Measurements from ENCODE around the gene VAMP5.

VAMP5 gene

GRCh38 chr2:85604568-85605339 lies 20.5 kb downstream of the VAMP5 start:
- no peak overlapping the region for H3K27ac ChIP-seq
- TF ChIP-seq CTCF (IDR thresholded peaks at IDR 0.05; ENCODE audit: low read depth, low read length) = no peak
- H3K4me3 ChIP-seq (ENCODE audit: low read depth, low read length) = no peak overlapping the region
- no peaks in the 10 kb centered on the region for H3K27me3 ChIP-seq (ENCODE audit: insufficient read depth, low read depth, severe bottlenecking)
- no peaks in the 10 kb centered on the region for H3K9me3 ChIP-seq (ENCODE audit: severe bottlenecking)
- no peak for DNase-seq
- H3K36me3 ChIP-seq = peaks cover 21% of the 10 kb centered on the region

GRCh38 chr2:85605406-85606115 lies 21.3 kb downstream of the VAMP5 start:
- Histone ChIP-seq H3K9me3 (ENCODE audit: severe bottlenecking) (no peaks in the 10 kb centered on the region), H3K27me3 (ENCODE audit: insufficient read depth, low read depth, severe bottlenecking) (no peaks in the 10 kb centered on the region), H3K36me3 (peaks cover 25% of the 10 kb centered on the region), H3K27ac (no peak overlapping the region), H3K4me3 (ENCODE audit: low read depth, low read length) (no peak overlapping the region)
- DNase-seq = no peak
- TF ChIP-seq CTCF (IDR thresholded peaks at IDR 0.05; ENCODE audit: low read depth, low read length) = no peak

GRCh38 chr2:85606116-85606455 lies 21.9 kb downstream of the VAMP5 start:
- no peak for DNase-seq
- H3K36me3 ChIP-seq = peaks cover 25% of the 10 kb centered on the region
- no peak overlapping the region for H3K27ac ChIP-seq
- H3K9me3 ChIP-seq (ENCODE audit: severe bottlenecking) = no peaks in the 10 kb centered on the region
- no peak for TF ChIP-seq CTCF (IDR thresholded peaks at IDR 0.05; ENCODE audit: low read depth, low read length)
- H3K4me3 ChIP-seq (ENCODE audit: low read depth, low read length) = no peak overlapping the region
- H3K27me3 ChIP-seq (ENCODE audit: insufficient read depth, low read depth, severe bottlenecking) = no peaks in the 10 kb centered on the region

GRCh38 chr2:85607268-85608215 lies 23.3 kb downstream of the VAMP5 start:
- H3K9me3 ChIP-seq (ENCODE audit: severe bottlenecking) = no peaks in the 10 kb centered on the region
- no peak for TF ChIP-seq CTCF (IDR thresholded peaks at IDR 0.05; ENCODE audit: low read depth, low read length)
- DNase-seq = no peak
- no peak overlapping the region for H3K4me3 ChIP-seq (ENCODE audit: low read depth, low read length)
- no peaks in the 10 kb centered on the region for H3K27me3 ChIP-seq (ENCODE audit: insufficient read depth, low read depth, severe bottlenecking)
- H3K27ac ChIP-seq = no peak overlapping the region
- H3K36me3 ChIP-seq = peaks cover 25% of the 10 kb centered on the region

GRCh38 chr2:85611217-85611704 lies 27.0 kb downstream of the VAMP5 start:
- H3K4me3 ChIP-seq (ENCODE audit: low read depth, low read length) = peak overlapping the region; percentile 64
- TF ChIP-seq CTCF (IDR thresholded peaks at IDR 0.05; ENCODE audit: low read depth, low read length) = no peak
- peaks cover 25% of the 10 kb centered on the region for H3K36me3 ChIP-seq
- H3K27ac ChIP-seq = peak overlapping the region; percentile 80
- no peaks in the 10 kb centered on the region for H3K9me3 ChIP-seq (ENCODE audit: severe bottlenecking)
- no peak for DNase-seq
- no peaks in the 10 kb centered on the region for H3K27me3 ChIP-seq (ENCODE audit: insufficient read depth, low read depth, severe bottlenecking)

Data from WERI-Rb-1 (cell line).